Activated naive CD8-positive, alpha-beta T cell treated with anti-CD3 and anti-CD28 coated beads, Interleukin-2, amount 10 ng/mL, durations not matched to agents 7 days and 5 days (primary cell): Measurements from ENCODE around the gene DHRS2. TPM values are rescaled to one million over a fixed set of nuclear protein-coding genes. Genes with fewer than 3 reads are reported as not detected.
"Not testable (repeated sequence)": the region's sequence is repeated elsewhere in the genome, so short reads cannot be mapped to it uniquely, and the experiment has no call there.

ENCODE experiments used
- ATAC-seq: fragments of 150-1000 bp; cut with Tn5 transposase; one replicate; pipeline ENCODE4 v1.10.0; 2021; ENCODE audit warnings: low read depth, moderate library complexity
- POLR2A ChIA-PET: fragments of 350-600 bp; sonication (Branson Sonifier 250); formaldehyde crosslinking; loops from one replicate; lab custom pipeline; 2021; ENCODE audit warnings: antibody characterized with exemption; lab: Charles Lee
- DNase-seq: peaks from one replicate; pipeline ENCODE4 v3.0.0; 2021
- H3K27ac Mint-ChIP-seq: one replicate; pipeline ENCODE4 v1.8.0; 2022; ENCODE audit warnings: mild to moderate bottlenecking, mixed read lengths
- H3K27me3 Mint-ChIP-seq: one replicate; pipeline ENCODE4 v1.8.0; 2022; ENCODE audit warnings: mild to moderate bottlenecking, moderate library complexity, mixed read lengths
- H3K36me3 Mint-ChIP-seq: one replicate; pipeline ENCODE4 v1.8.0; 2021; ENCODE audit warnings: mild to moderate bottlenecking, mixed read lengths
- H3K4me1 Mint-ChIP-seq: one replicate; pipeline ENCODE4 v1.8.0; 2021; ENCODE audit warnings: mixed read lengths
- H3K4me3 Mint-ChIP-seq: one replicate; pipeline ENCODE4 v1.8.0; 2022; ENCODE audit warnings: mild to moderate bottlenecking, moderate library complexity, mixed read lengths
- H3K9me3 Mint-ChIP-seq: one replicate; pipeline ENCODE4 v1.8.0; 2021; ENCODE audit warnings: mixed read lengths
- total RNA-seq, 2 experiments: library from RNA; stranded (reverse); gene quantifications; one replicate each; pipeline ENCODE4 v1.2.3, GENCODE V29; 2021

Gene DHRS2
- total RNA-seq, 2 experiments from 2014 or later = 0.17 TPM; not detected in 1

- peaks cover 2% of the 10 kb centered on the region for H3K4me1 Mint-ChIP-seq
- DNase-seq (no peak), ATAC-seq (no peak)
- peaks cover 20% of the 10 kb centered on the region for H3K27me3 Mint-ChIP-seq
- no peaks in the 10 kb centered on the region for H3K9me3 Mint-ChIP-seq
- H3K36me3 Mint-ChIP-seq = no peaks in the 10 kb centered on the region
- H3K4me3 Mint-ChIP-seq = no peak overlapping the region
- no peak overlapping the region for H3K27ac Mint-ChIP-seq
- POLR2A ChIA-PET = no interaction called here
Observed at GRCh38 chr14:23675337-23675736, 39.2 kb downstream of the DHRS2 start.

- H3K9me3 Mint-ChIP-seq = no peaks in the 10 kb centered on the region
Observed at GRCh38 chr14:23675906-23676305, 39.7 kb downstream of the DHRS2 start.

GRCh38 chr14:23681337-23681736, 45.2 kb downstream of the DHRS2 start:
- DNase-seq (no peak), ATAC-seq (no peak)
- no peaks in the 10 kb centered on the region for H3K9me3 Mint-ChIP-seq
- no peak overlapping the region for H3K4me3 Mint-ChIP-seq
- H3K27me3 Mint-ChIP-seq = peaks cover 19% of the 10 kb centered on the region
- H3K27ac Mint-ChIP-seq = no peak overlapping the region
- H3K4me1 Mint-ChIP-seq = no peaks in the 10 kb centered on the region
- POLR2A ChIA-PET = no interaction called here
- H3K36me3 Mint-ChIP-seq = no peaks in the 10 kb centered on the region

More at GRCh38 chr14:23675906-23676305, 39.7 kb downstream of the DHRS2 start:
- Mint-ChIP-seq H3K36me3 (no peaks in the 10 kb centered on the region), H3K27me3 (peaks cover 19% of the 10 kb centered on the region), H3K27ac (no peak overlapping the region), H3K4me3 (no peak overlapping the region), H3K4me1 (no peaks in the 10 kb centered on the region)
- DNase-seq (no peak), ATAC-seq (no peak)
- POLR2A ChIA-PET = no interaction called here

- POLR2A ChIA-PET = not testable (repeated sequence)
Observed at GRCh38 chr14:23689709-23690514, 53.7 kb downstream of the DHRS2 start.

GRCh38 chr14:23692416-23692815, 56.3 kb downstream of the DHRS2 start:
- H3K36me3 Mint-ChIP-seq = no peaks in the 10 kb centered on the region
- no peak overlapping the region for H3K4me3 Mint-ChIP-seq
- H3K9me3 Mint-ChIP-seq = no peaks in the 10 kb centered on the region
- DNase-seq (no peak), ATAC-seq (no peak)
- peaks cover 14% of the 10 kb centered on the region for H3K27me3 Mint-ChIP-seq
- POLR2A ChIA-PET = no interaction called here
- peaks cover 2% of the 10 kb centered on the region for H3K4me1 Mint-ChIP-seq
- no peak overlapping the region for H3K27ac Mint-ChIP-seq

More at GRCh38 chr14:23689709-23690514, 53.7 kb downstream of the DHRS2 start:
- peaks cover 14% of the 10 kb centered on the region for H3K27me3 Mint-ChIP-seq
- DNase-seq, H3K27ac Mint-ChIP-seq, ATAC-seq, H3K36me3 Mint-ChIP-seq, H3K4me1 Mint-ChIP-seq, H3K9me3 Mint-ChIP-seq, H3K4me3 Mint-ChIP-seq: not testable (repeated sequence)

- ATAC-seq (no peak), DNase-seq (no peak)
- Mint-ChIP-seq H3K4me3 (no peak overlapping the region), H3K27ac (no peak overlapping the region), H3K36me3 (no peaks in the 10 kb centered on the region), H3K27me3 (peaks cover 18% of the 10 kb centered on the region), H3K9me3 (no peaks in the 10 kb centered on the region), H3K4me1 (peaks cover 2% of the 10 kb centered on the region)
- POLR2A ChIA-PET = no interaction called here
Observed at GRCh38 chr14:23693252-23693775, 57.1 kb downstream of the DHRS2 start.

- no peak for DNase-seq
- Mint-ChIP-seq H3K27me3 (peaks cover 22% of the 10 kb centered on the region), H3K4me1 (peaks cover 2% of the 10 kb centered on the region), H3K9me3 (no peaks in the 10 kb centered on the region), H3K4me3 (no peak overlapping the region), H3K36me3 (no peaks in the 10 kb centered on the region), H3K27ac (no peak overlapping the region)
- no peak for ATAC-seq
- POLR2A ChIA-PET = no interaction called here
Observed at GRCh38 chr14:23694085-23694948, 58.2 kb downstream of the DHRS2 start.

Other genes starting within 250 kb of the DHRS2 start
- not detected for gene MYH6, start 228.1 kb upstream of the DHRS2 start, total RNA-seq
- not detected for gene MYH7, start 200.7 kb upstream of the DHRS2 start, total RNA-seq
- 10 to 100 TPM; 48.0 to 50.8 TPM for gene NGDN, start 166.7 kb upstream of the DHRS2 start, total RNA-seq
- 1 to 10 TPM in 1 of 2 experiments, under 1 TPM in 1; 0.75 to 1.4 TPM for gene ZFHX2, start 84.6 kb upstream of the DHRS2 start, total RNA-seq
- 10 to 100 TPM; 14.2 to 19.2 TPM for gene THTPA, start 80.1 kb upstream of the DHRS2 start, total RNA-seq
- gene AP1G2, start 68.6 kb upstream of the DHRS2 start, total RNA-seq = 100 to 1,000 TPM; 335 to 389 TPM
- gene JPH4, start 57.6 kb upstream of the DHRS2 start, total RNA-seq = not detected